DMS53 treated with DMSO at 0.1 percent for 48 hours (cell line): ENCODE data around the gene CCDC88A.

Experiments used
- DNase-seq: peaks from one replicate; lab custom pipeline; 2025; ENCODE audit not compliant: unreplicated experiment; lab: John Stamatoyannopoulos, UW

The CCDC88A gene

GRCh38 chr2:55422876-55423665 lies 3.4 kb upstream of the CCDC88A start:
- DNase-seq: no peak

- DNase-seq: no peak
Measured at GRCh38 chr2:55421326-55421725, 1.7 kb upstream of the CCDC88A start.

GRCh38 chr2:55420871-55421270 lies 1.2 kb upstream of the CCDC88A start:
- DNase-seq: no peak

GRCh38 chr2:55420439-55420725 lies 726 bp upstream of the CCDC88A start:
- no peak for DNase-seq

GRCh38 chr2:55419233-55419678 lies 400 bp downstream of the CCDC88A start:
- peak; percentile 58 for DNase-seq

GRCh38 chr2:55418512-55419232 lies 984 bp downstream of the CCDC88A start:
- DNase-seq: no peak

GRCh38 chr2:55418072-55418471 lies 1.6 kb downstream of the CCDC88A start:
- no peak for DNase-seq

GRCh38 chr2:55416786-55417568 lies 2.7 kb downstream of the CCDC88A start:
- DNase-seq: no peak

- DNase-seq: no peak
Measured at GRCh38 chr2:55415300-55415699, 4.4 kb downstream of the CCDC88A start.

- DNase-seq: no peak
Measured at GRCh38 chr2:55408918-55409868, 10.5 kb downstream of the CCDC88A start.

GRCh38 chr2:55408098-55408882 lies 11.4 kb downstream of the CCDC88A start:
- DNase-seq: no peak

GRCh38 chr2:55405116-55405515 lies 14.5 kb downstream of the CCDC88A start:
- DNase-seq: no peak

- no peak for DNase-seq
Measured at GRCh38 chr2:55403256-55403998, 16.2 kb downstream of the CCDC88A start.

- no peak for DNase-seq
Measured at GRCh38 chr2:55401124-55401523, 18.5 kb downstream of the CCDC88A start.

- DNase-seq: no peak
Measured at GRCh38 chr2:55400332-55400731, 19.3 kb downstream of the CCDC88A start.

- no peak for DNase-seq
Measured at GRCh38 chr2:55399815-55400214, 19.8 kb downstream of the CCDC88A start.

GRCh38 chr2:55395724-55396605 lies 23.7 kb downstream of the CCDC88A start:
- DNase-seq: no peak

GRCh38 chr2:55391615-55392242 lies 27.9 kb downstream of the CCDC88A start:
- DNase-seq: no peak
